Keratinocyte (primary cell): ENCODE measurements around the gene DYNC1I1. TPM values are rescaled to one million over a fixed set of nuclear protein-coding genes. Genes with fewer than 3 reads are reported as not detected.

Experiments used
- DNase-seq: peaks from one replicate; pipeline ENCODE4 v3.0.0-alpha.2; 2011; ENCODE audit warnings: low read depth, missing footprints, low spot score
- FAIRE-seq: peaks from 2 replicates; lab custom pipeline; 2011; peaks lifted over from hg19 to GRCh38; lab: Jason Lieb, UNC
- H2AFZ ChIP-seq: 2 replicates; pipeline ENCODE4 v1.6.0; 2012; ENCODE audit warnings: low read length, control low read depth, inconsistent platforms; ENCODE audit not compliant: control insufficient read depth
- H3K27ac ChIP-seq: 2 replicates; pipeline ENCODE4 v1.5.1; 2011; ENCODE audit warnings: low read length; ENCODE audit not compliant: control insufficient read depth, insufficient read depth
- H3K27me3 ChIP-seq: 3 replicates; pipeline ENCODE4 v1.6.0; 2011; ENCODE audit warnings: low read length; ENCODE audit not compliant: control insufficient read depth, insufficient read depth; ENCODE audit errors: extremely low read depth
- H3K36me3 ChIP-seq, 2 experiments: 2 replicates in 1 of 2; 3 replicates in 1 of 2; pipeline ENCODE4 v1.5.1; 2011; ENCODE audit warnings: low read length in 2 of 2, mild to moderate bottlenecking in 1 of 2; ENCODE audit not compliant: control insufficient read depth in 2 of 2, insufficient read depth in 2 of 2; ENCODE audit errors: extremely low read depth in 1 of 2
- H3K4me1 ChIP-seq: 3 replicates; pipeline ENCODE4 v1.5.1; 2011; ENCODE audit warnings: low read length; ENCODE audit not compliant: control insufficient read depth, insufficient read depth; ENCODE audit errors: extremely low read depth
- H3K4me2 ChIP-seq: 3 replicates; pipeline ENCODE4 v1.6.0; 2011; ENCODE audit warnings: low read depth, low read length; ENCODE audit not compliant: control insufficient read depth, insufficient read depth; ENCODE audit errors: extremely low read depth
- H3K4me3 ChIP-seq, 3 experiments: fragments of 200-600 bp in 1 of 3; sonication (generic) in 1 of 3; 2 replicates in 2 of 3; 3 replicates in 1 of 3; pipeline ENCODE4 v1.5.1; 2011 to 2016; ENCODE audit warnings: low read length in 3 of 3, mild to moderate bottlenecking in 3 of 3, control low read depth in 2 of 3, inconsistent platforms in 1 of 3, low read depth in 1 of 3, mixed read lengths in 1 of 3, mixed run types in 1 of 3, moderate library complexity in 1 of 3; ENCODE audit not compliant: control insufficient read depth in 2 of 3, insufficient read depth in 2 of 3; ENCODE audit errors: extremely low read depth in 1 of 3
- H3K79me2 ChIP-seq: 2 replicates; pipeline ENCODE4 v1.6.0; 2012; ENCODE audit warnings: low read length; ENCODE audit not compliant: control insufficient read depth, insufficient read depth
- H3K9ac ChIP-seq: 3 replicates; pipeline ENCODE4 v1.6.0; 2011; ENCODE audit warnings: low read length; ENCODE audit not compliant: control insufficient read depth, insufficient read depth; ENCODE audit errors: extremely low read depth
- H3K9me1 ChIP-seq: 3 replicates; pipeline ENCODE4 v1.6.0; 2011; ENCODE audit warnings: low read length; ENCODE audit not compliant: control insufficient read depth, insufficient read depth; ENCODE audit errors: extremely low read depth
- H3K9me3 ChIP-seq: 2 replicates; pipeline ENCODE4 v1.5.1; 2012; ENCODE audit warnings: low read depth, low read length; ENCODE audit not compliant: control insufficient read depth
- H4K20me1 ChIP-seq: 3 replicates; pipeline ENCODE4 v1.6.0; 2011; ENCODE audit warnings: low read length; ENCODE audit not compliant: control insufficient read depth, insufficient read depth; ENCODE audit errors: extremely low read depth
- CTCF ChIP-seq, 3 experiments: IDR thresholded peaks in 1 of 3; conservative IDR thresholded peaks in 1 of 3; optimal IDR thresholded peaks in 1 of 3; 2 replicates in 2 of 3; 3 replicates in 1 of 3; pipeline versions ENCODE3 to v1.5.1; 2011; ENCODE audit warnings: low read length in 3 of 3, mild to moderate bottlenecking in 3 of 3, moderate library complexity in 2 of 3, control low read depth in 1 of 3, inconsistent platforms in 1 of 3; ENCODE audit not compliant: insufficient read depth in 2 of 3; ENCODE audit errors: extremely low read depth in 1 of 3
- EZH2 ChIP-seq: IDR thresholded peaks from one replicate; pipeline ENCODE4 v1.6.1; 2012; ENCODE audit warnings: inconsistent platforms, mild to moderate bottlenecking, low read length, moderate library complexity
- dilution Hi-C: fragments of 300-500 bp; cut with MboI; formaldehyde crosslinking; loops from one replicate; pipeline ENCODE4 v1.7.0; 2020; ENCODE audit warnings: low sequenced_read_pairs; ENCODE audit not compliant: extremely low pct_ligation_motif_present
- polyA plus RNA-seq, 5 experiments: library from polyadenylated mRNA; depleted of rRNA in 3 of 5; stranded (reverse) in 3 of 5; stranded (forward) in 1 of 5; unstranded in 1 of 5; fragments of >200 nt; gene quantifications; 1 replicate in 1 of 5; 2 replicates in 3 of 5; 3 replicates in 1 of 5; pipeline versions ENCODE4 v1.2.1 to v1.2.3, GENCODE V29; 2011 to 2012; ENCODE audit warnings: missing spikeins in 2 of 5, low read depth in 1 of 5, low replicate concordance in 1 of 5

Gene DYNC1I1
- polyA plus RNA-seq, 1 donor (not counting 4 experiments of a cell fraction or from before 2014, with no cell fraction given), result 0.10 TPM

GRCh38 chr7:95725205-95725604 lies 47.1 kb upstream of the DYNC1I1 start:
- Histone ChIP-seq H3K36me3 (no peaks in the 10 kb centered on the region), H2AFZ (no peak overlapping the region), H4K20me1 (no peaks in the 10 kb centered on the region), H3K9me1 (no peaks in the 10 kb centered on the region), H3K4me3 (no peak overlapping the region), H3K4me2 (no peak overlapping the region), H3K9ac (no peak overlapping the region), H3K79me2 (no peaks in the 10 kb centered on the region), H3K9me3 (no peaks in the 10 kb centered on the region), H3K27me3 (no peaks in the 10 kb centered on the region), H3K27ac (no peak overlapping the region), H3K4me1 (no peaks in the 10 kb centered on the region)
- TF ChIP-seq CTCF (optimal IDR thresholded peaks at IDR 0.05 in 1 of 3, IDR thresholded peaks at IDR 0.05 in 1 of 3, conservative IDR thresholded peaks at IDR 0.05 in 1 of 3; ENCODE audit: extremely low read depth in 1 of 3, insufficient read depth in 2 of 3, low read length in 3 of 3) (peak in 1 of 3 experiments; percentile 38), EZH2 (no peak)
- DNase-seq, result no peak
- no peak for FAIRE-seq
- dilution Hi-C loops, result no loop called here

GRCh38 chr7:95730493-95731280 lies 41.7 kb upstream of the DYNC1I1 start:
- H3K79me2 ChIP-seq, result no peaks in the 10 kb centered on the region
- DNase-seq (no peak), FAIRE-seq (no peak)
- H3K4me3 ChIP-seq, result no peak overlapping the region
- no peak overlapping the region for H2AFZ ChIP-seq
- no peaks in the 10 kb centered on the region for H3K9me3 ChIP-seq
- no peak for TF ChIP-seq EZH2
- no peaks in the 10 kb centered on the region for H4K20me1 ChIP-seq
- no peaks in the 10 kb centered on the region for H3K27me3 ChIP-seq
- no peak overlapping the region for H3K27ac ChIP-seq
- H3K36me3 ChIP-seq, result no peaks in the 10 kb centered on the region
- no peak overlapping the region for H3K9ac ChIP-seq
- no peaks in the 10 kb centered on the region for H3K9me1 ChIP-seq
- dilution Hi-C loops, result no loop called here
- H3K4me1 ChIP-seq, result no peaks in the 10 kb centered on the region
- H3K4me2 ChIP-seq, result no peak overlapping the region
